KMS-11 (cell line): ENCODE data around the gene RASAL2.

ENCODE experiments used
- H2AFZ ChIP-seq: fragments of 200-600 bp; sonication (generic); 2 replicates; pipeline ENCODE4 v1.6.1; 2016; ENCODE audit warnings: antibody characterized with exemption, mixed run types, low read depth
- H3K27ac ChIP-seq: fragments of 200-600 bp; sonication (generic); 2 replicates; pipeline ENCODE4 v1.6.1; 2016; ENCODE audit warnings: mild to moderate bottlenecking, mixed run types
- H3K27me3 ChIP-seq: fragments of 200-600 bp; sonication (generic); 2 replicates; pipeline ENCODE4 v1.6.1; 2017; ENCODE audit warnings: mild to moderate bottlenecking, low read depth, mixed run types, moderate library complexity; ENCODE audit not compliant: insufficient read depth
- H3K36me3 ChIP-seq: fragments of 200-600 bp; sonication (generic); 2 replicates; pipeline ENCODE4 v1.6.1; 2017; ENCODE audit warnings: mild to moderate bottlenecking, mixed run types; ENCODE audit not compliant: insufficient read depth
- H3K4me1 ChIP-seq: fragments of 200-600 bp; sonication (generic); 2 replicates; pipeline ENCODE4 v1.6.1; 2016; ENCODE audit warnings: mild to moderate bottlenecking, low read depth, mixed run types; ENCODE audit not compliant: poor library complexity, severe bottlenecking
- H3K4me2 ChIP-seq: fragments of 200-600 bp; sonication (generic); 2 replicates; pipeline ENCODE4 v1.7.0; 2016; ENCODE audit warnings: mild to moderate bottlenecking, mixed run types
- H3K4me3 ChIP-seq: fragments of 200-600 bp; sonication (generic); IDR thresholded peaks from 2 replicates; pipeline ENCODE4 v1.6.1; 2017; ENCODE audit warnings: low read depth, low read length, mixed read lengths; ENCODE audit not compliant: insufficient read depth
- H3K79me2 ChIP-seq: fragments of 200-600 bp; sonication (generic); 2 replicates; pipeline ENCODE4 v1.6.1; 2016; ENCODE audit warnings: low read depth, mixed run types; ENCODE audit not compliant: insufficient read depth
- H3K9ac ChIP-seq: fragments of 200-600 bp; sonication (generic); 2 replicates; pipeline ENCODE4 v1.6.1; 2016; ENCODE audit warnings: mild to moderate bottlenecking, mixed run types
- H4K20me1 ChIP-seq: fragments of 200-600 bp; sonication (generic); 2 replicates; pipeline ENCODE4 v1.6.1; 2016; ENCODE audit warnings: mild to moderate bottlenecking, mixed run types; ENCODE audit not compliant: insufficient read depth
- TF ChIP-seq, protein P1 (sequence below): fragments of 200-600 bp; sonication (generic); conservative IDR thresholded peaks from 2 replicates; pipeline ENCODE4 v1.6.1; 2017; ENCODE audit warnings: low read depth, mild to moderate bottlenecking, antibody characterized with exemption, low read length, moderate library complexity, mixed read lengths

Gene RASAL2

DNA sequence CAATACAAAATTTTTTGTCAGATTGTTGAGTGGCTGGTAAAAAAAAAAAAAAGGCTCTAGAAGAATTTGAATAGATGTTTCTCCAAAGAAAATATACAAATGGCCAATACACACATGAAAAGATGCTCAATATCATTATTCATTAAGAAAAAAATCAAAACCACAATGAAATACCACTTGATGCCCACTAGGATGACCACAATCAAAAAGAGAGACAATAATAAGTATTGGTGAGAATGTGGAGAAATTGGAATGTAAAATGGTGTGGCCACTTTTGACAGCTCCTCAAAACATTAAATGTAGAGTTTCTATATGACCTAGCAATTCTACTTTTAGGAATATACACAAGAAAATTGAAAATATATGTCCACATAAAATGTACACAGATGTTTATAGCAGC lies 302.9 kb downstream of the RASAL2 start:
- no peaks in the 10 kb centered on the region for H3K36me3 ChIP-seq
- H3K9ac ChIP-seq, result no peak overlapping the region
- no peaks in the 10 kb centered on the region for H3K27me3 ChIP-seq
- H2AFZ ChIP-seq, result no peak overlapping the region
- TF ChIP-seq, protein P1, sequence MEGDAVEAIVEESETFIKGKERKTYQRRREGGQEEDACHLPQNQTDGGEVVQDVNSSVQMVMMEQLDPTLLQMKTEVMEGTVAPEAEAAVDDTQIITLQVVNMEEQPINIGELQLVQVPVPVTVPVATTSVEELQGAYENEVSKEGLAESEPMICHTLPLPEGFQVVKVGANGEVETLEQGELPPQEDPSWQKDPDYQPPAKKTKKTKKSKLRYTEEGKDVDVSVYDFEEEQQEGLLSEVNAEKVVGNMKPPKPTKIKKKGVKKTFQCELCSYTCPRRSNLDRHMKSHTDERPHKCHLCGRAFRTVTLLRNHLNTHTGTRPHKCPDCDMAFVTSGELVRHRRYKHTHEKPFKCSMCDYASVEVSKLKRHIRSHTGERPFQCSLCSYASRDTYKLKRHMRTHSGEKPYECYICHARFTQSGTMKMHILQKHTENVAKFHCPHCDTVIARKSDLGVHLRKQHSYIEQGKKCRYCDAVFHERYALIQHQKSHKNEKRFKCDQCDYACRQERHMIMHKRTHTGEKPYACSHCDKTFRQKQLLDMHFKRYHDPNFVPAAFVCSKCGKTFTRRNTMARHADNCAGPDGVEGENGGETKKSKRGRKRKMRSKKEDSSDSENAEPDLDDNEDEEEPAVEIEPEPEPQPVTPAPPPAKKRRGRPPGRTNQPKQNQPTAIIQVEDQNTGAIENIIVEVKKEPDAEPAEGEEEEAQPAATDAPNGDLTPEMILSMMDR, result no peak
- H3K27ac ChIP-seq, result no peak overlapping the region
- H4K20me1 ChIP-seq, result no peaks in the 10 kb centered on the region
- H3K79me2 ChIP-seq, result no peaks in the 10 kb centered on the region
- H3K4me3 ChIP-seq, result no peak overlapping the region
- no peaks in the 10 kb centered on the region for H3K4me1 ChIP-seq
- H3K4me2 ChIP-seq, result no peak overlapping the region

- Histone ChIP-seq H3K4me3 (no peak overlapping the region), H3K27me3 (no peaks in the 10 kb centered on the region), H3K36me3 (no peaks in the 10 kb centered on the region), H3K4me2 (no peak overlapping the region), H3K9ac (no peak overlapping the region), H2AFZ (no peak overlapping the region), H3K79me2 (no peaks in the 10 kb centered on the region), H3K27ac (no peak overlapping the region), H4K20me1 (no peaks in the 10 kb centered on the region), H3K4me1 (no peaks in the 10 kb centered on the region)
- TF ChIP-seq, protein P1, result no peak
These were observed 303.8 kb downstream of the RASAL2 start for GRCh38 chr1:178397678-178398077.

DNA sequence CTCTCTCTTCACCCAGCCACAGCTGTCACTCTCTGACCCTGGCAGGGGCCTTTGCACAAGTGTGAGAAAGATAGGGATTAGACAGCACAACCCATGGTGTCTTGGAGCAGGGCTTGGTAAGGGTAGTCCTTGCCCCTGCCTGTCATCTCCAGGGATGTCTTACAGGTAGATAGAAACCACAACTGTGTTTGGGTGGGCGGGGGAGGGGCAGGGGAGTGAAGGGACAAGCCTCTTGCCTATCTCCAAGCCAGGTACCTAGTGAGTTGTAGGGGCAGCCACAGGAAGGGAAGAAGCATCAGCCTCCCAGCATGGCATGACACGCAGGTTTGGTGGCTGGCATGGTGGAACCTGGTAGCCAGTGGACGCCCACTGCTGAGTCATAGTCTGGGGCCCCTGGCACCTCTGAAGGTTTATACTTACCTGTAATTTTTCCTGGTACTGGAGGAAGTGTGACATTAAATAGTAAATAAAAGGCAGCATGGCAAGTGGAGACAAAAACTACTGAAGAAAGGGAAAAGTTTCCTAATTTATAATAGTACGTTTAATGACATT lies 305.3 kb downstream of the RASAL2 start:
- no peak overlapping the region for H3K4me3 ChIP-seq
- TF ChIP-seq, protein P1, result no peak
- H3K27ac ChIP-seq, result no peak overlapping the region
- no peaks in the 10 kb centered on the region for H3K79me2 ChIP-seq
- H2AFZ ChIP-seq, result no peak overlapping the region
- H4K20me1 ChIP-seq, result no peaks in the 10 kb centered on the region
- no peaks in the 10 kb centered on the region for H3K4me1 ChIP-seq
- H3K9ac ChIP-seq, result no peak overlapping the region
- H3K27me3 ChIP-seq, result no peaks in the 10 kb centered on the region
- no peak overlapping the region for H3K4me2 ChIP-seq
- no peaks in the 10 kb centered on the region for H3K36me3 ChIP-seq

DNA sequence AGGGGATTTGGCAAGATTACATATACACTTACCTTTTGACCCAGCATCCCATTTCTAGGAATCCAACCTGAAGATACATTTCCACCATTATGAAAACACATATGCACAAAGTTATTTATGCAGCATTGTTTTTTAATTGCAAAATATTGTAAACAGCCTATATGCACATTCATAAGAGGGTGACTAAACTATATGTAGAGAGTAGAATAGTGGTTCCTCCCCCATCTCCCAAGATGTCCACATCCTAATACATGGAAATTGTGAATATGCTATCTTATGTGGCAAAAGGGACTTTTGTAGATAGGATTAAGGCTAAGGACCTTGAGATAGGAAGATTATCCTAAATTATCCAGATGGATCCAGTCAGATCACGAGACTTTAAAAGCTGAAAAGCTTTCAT lies 311.2 kb downstream of the RASAL2 start:
- Histone ChIP-seq H3K36me3 (no peaks in the 10 kb centered on the region), H3K4me2 (no peak overlapping the region), H3K79me2 (no peaks in the 10 kb centered on the region), H3K4me1 (no peaks in the 10 kb centered on the region), H3K27me3 (no peaks in the 10 kb centered on the region), H4K20me1 (no peaks in the 10 kb centered on the region), H3K9ac (no peak overlapping the region), H3K27ac (no peak overlapping the region), H3K4me3 (no peak overlapping the region), H2AFZ (no peak overlapping the region)
- TF ChIP-seq, protein P1, result no peak
